ENCODE data around the gene PFKL. TPM values are rescaled to one million over a fixed set of nuclear protein-coding genes. Genes with fewer than 3 reads are reported as not detected.

The PFKL gene
- polyA plus RNA-seq, 1 experiment = 44.3 TPM

DNA sequence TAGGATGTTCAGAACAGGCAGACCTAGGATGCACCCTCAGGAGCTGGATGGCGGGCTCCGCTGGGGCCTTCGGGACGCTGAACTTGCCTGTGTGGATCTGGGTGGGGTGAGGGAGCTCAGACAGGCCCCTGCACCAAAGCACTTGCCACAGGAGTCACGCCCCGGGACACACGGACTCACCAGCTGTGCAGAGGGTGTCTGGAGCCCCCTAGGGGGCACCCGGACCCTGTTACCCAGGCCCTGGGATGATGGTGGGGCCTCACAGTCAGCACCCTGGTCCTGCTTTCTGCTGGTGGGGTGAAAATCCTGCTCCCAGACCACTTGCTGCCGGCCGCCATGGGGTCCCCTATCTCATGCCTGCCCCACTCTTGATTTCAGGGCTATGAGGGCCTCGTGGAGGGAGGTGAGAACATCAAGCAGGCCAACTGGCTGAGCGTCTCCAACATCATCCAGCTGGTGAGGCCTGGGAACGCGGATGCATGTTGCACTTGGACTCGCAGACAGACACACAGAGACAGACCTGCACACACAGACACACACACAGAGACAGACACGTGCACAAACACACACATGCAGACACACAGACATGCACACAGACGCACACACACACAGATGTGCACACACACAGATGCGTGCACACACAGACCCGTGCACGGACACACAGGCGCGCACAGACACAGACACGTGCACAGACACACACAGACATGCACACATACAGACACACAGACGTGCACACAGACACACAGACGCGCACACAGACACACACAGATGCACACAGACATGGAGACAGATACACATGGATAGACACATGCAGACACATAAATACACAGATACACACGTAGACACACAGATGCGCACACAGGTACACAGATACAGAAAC is 11.0 kb downstream of the PFKL start:
- ChIA-PET CTCF (no interaction called here), POLR2A (no interaction called here)
- H3K9me3 ChIP-seq (ENCODE audit: control insufficient read depth, insufficient read depth, low read length) = no peaks in the 10 kb centered on the region; the same call in 1 of the 2 replicates
- H3K4me3 ChIP-seq (ENCODE audit: low read depth, low read length) = no peak overlapping the region
- TF ChIP-seq, protein P1, sequence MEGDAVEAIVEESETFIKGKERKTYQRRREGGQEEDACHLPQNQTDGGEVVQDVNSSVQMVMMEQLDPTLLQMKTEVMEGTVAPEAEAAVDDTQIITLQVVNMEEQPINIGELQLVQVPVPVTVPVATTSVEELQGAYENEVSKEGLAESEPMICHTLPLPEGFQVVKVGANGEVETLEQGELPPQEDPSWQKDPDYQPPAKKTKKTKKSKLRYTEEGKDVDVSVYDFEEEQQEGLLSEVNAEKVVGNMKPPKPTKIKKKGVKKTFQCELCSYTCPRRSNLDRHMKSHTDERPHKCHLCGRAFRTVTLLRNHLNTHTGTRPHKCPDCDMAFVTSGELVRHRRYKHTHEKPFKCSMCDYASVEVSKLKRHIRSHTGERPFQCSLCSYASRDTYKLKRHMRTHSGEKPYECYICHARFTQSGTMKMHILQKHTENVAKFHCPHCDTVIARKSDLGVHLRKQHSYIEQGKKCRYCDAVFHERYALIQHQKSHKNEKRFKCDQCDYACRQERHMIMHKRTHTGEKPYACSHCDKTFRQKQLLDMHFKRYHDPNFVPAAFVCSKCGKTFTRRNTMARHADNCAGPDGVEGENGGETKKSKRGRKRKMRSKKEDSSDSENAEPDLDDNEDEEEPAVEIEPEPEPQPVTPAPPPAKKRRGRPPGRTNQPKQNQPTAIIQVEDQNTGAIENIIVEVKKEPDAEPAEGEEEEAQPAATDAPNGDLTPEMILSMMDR (IDR thresholded peaks at IDR 0.05; ENCODE audit: low read depth, low read length) = no peak; the same call in 1 of the 2 replicates
- no peak for DNase-seq (ENCODE audit: low read depth, low spot score)
- H3K27ac ChIP-seq (ENCODE audit: low read depth, low read length) = no peak overlapping the region
- H3K27me3 ChIP-seq (ENCODE audit: control insufficient read depth, insufficient read depth, low read length) = no peaks in the 10 kb centered on the region

DNA sequence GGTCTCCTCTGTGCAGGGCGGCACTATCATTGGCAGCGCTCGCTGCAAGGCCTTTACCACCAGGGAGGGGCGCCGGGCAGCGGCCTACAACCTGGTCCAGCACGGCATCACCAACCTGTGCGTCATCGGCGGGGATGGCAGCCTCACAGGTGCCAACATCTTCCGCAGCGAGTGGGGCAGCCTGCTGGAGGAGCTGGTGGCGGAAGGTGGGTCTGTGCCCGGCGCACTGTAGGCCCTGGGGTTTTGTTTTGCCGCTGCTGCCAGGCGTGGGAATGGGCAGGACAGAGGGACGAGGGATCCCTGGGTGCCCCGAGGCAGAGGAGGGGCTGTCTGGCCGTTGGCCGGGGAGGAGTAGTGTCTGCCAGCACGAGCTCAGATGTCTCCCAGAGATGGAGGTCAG is 12.2 kb downstream of the PFKL start:
- ChIA-PET CTCF (no interaction called here), POLR2A (no interaction called here)
- H3K9me3 ChIP-seq (ENCODE audit: control insufficient read depth, insufficient read depth, low read length) = no peaks in the 10 kb centered on the region; the same call in 1 of the 2 replicates

GRCh38 chr21:44312716-44313115 is 12.9 kb downstream of the PFKL start:
- no peak for DNase-seq (ENCODE audit: low read depth, low spot score)
- H3K9me3 ChIP-seq (ENCODE audit: control insufficient read depth, insufficient read depth, low read length) = no peaks in the 10 kb centered on the region; the same call in 1 of the 2 replicates
- ChIA-PET POLR2A (no interaction called here), CTCF (no interaction called here)
- TF ChIP-seq, protein P1 (IDR thresholded peaks at IDR 0.05; ENCODE audit: low read depth, low read length) = no peak
- H3K27me3 ChIP-seq (ENCODE audit: control insufficient read depth, insufficient read depth, low read length) = no peaks in the 10 kb centered on the region
- no peak overlapping the region for H3K4me3 ChIP-seq (ENCODE audit: low read depth, low read length)
- no peak overlapping the region for H3K27ac ChIP-seq (ENCODE audit: low read depth, low read length)

More for the DNA sequence above, 12.2 kb downstream of the PFKL start:
- no peak overlapping the region for H3K27ac ChIP-seq (ENCODE audit: low read depth, low read length)
- H3K27me3 ChIP-seq (ENCODE audit: control insufficient read depth, insufficient read depth, low read length) = no peaks in the 10 kb centered on the region
- no peak overlapping the region for H3K4me3 ChIP-seq (ENCODE audit: low read depth, low read length)
- DNase-seq (ENCODE audit: low read depth, low spot score) = no peak
- TF ChIP-seq, protein P1 (IDR thresholded peaks at IDR 0.05; ENCODE audit: low read depth, low read length) = no peak

DNA sequence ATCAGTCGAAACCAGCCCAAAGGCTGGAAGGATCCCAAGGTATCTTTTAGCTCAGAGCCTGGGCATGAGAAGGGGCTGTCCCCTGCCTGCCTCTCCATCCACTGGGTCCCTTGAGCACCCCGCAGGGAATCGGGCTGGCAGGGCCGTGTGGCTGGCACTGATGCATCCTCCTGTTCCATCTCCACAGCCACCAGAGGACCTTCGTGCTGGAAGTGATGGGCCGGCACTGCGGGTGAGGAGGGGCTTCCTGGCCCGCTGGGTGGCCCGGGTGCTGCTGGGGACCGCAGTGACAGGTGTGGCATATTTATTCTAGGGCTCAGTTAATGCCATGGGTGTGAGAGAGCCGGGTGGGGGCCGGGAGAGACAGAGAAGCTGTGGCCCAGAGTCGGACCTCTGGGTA is 13.6 kb downstream of the PFKL start:
- POLR2A ChIA-PET = no interaction called here
- H3K9me3 ChIP-seq (ENCODE audit: control insufficient read depth, insufficient read depth, low read length) = no peaks in the 10 kb centered on the region; the same call in 1 of the 2 replicates
- H3K27ac ChIP-seq (ENCODE audit: low read depth, low read length) = no peak overlapping the region
- TF ChIP-seq, protein P1 (IDR thresholded peaks at IDR 0.05; ENCODE audit: low read depth, low read length) = no peak
- CTCF ChIA-PET = interaction anchor here (1.3 kb wide), 1 partner anchor 8 kb away, joined by 3 read pairs; no protein-coding TSS in a partner anchor
- no peaks in the 10 kb centered on the region for H3K27me3 ChIP-seq (ENCODE audit: control insufficient read depth, insufficient read depth, low read length)
- no peak for DNase-seq (ENCODE audit: low read depth, low spot score)
- no peak overlapping the region for H3K4me3 ChIP-seq (ENCODE audit: low read depth, low read length)

DNA sequence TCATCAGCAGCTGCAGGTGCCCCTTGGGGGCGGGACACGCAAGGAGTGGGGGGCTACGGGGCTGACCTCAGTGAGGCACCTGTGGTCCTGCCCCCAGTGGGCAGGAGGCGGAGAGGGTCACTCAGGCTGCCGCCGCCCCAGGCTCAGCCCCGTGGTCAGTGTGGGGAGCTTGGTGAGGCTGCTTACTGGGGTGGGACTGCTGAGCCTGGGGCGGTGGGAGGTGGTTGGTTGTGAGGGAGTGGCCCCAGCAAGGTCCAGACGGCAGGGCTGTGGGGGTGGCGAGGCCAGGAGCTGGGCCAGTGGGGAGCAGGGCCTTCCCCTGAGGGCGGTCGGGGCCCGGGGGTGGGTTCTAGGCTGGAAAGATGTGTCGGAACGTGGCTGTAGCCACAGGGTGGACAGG is 14.3 kb downstream of the PFKL start:
- Histone ChIP-seq H3K9me3 (ENCODE audit: control insufficient read depth, insufficient read depth, low read length) (no peaks in the 10 kb centered on the region; the same call in 1 of the 2 replicates), H3K4me3 (ENCODE audit: low read depth, low read length) (no peak overlapping the region), H3K27me3 (ENCODE audit: control insufficient read depth, insufficient read depth, low read length) (no peaks in the 10 kb centered on the region), H3K27ac (ENCODE audit: low read depth, low read length) (no peak overlapping the region)
- ChIA-PET CTCF (interaction anchor here (1.3 kb wide), 1 partner anchor 9 kb away, joined by 3 read pairs; no protein-coding TSS in a partner anchor), POLR2A (no interaction called here)
- no peak for DNase-seq (ENCODE audit: low read depth, low spot score)
- TF ChIP-seq, protein P1 (IDR thresholded peaks at IDR 0.05; ENCODE audit: low read depth, low read length) = no peak
